Transverse colon (tissue), 4 donors: ENCODE measurements around the gene DZIP1L.

Experiments used
- EP300 ChIP-seq: sonication (generic); formaldehyde crosslinking; IDR thresholded peaks from one replicate; pipeline ENCODE4 v1.6.1; 2017; ENCODE audit warnings: antibody characterized with exemption, low read depth
- POLR2A ChIP-seq: fragments of 450-650 bp; IDR thresholded peaks from one replicate; pipeline ENCODE4 v1.6.1; 2016; ENCODE audit warnings: antibody characterized with exemption, mild to moderate bottlenecking, moderate library complexity
- POLR2AphosphoS5 ChIP-seq, 3 donors: sonication (generic); formaldehyde crosslinking; IDR thresholded peaks; one replicate each; pipeline ENCODE4 v1.6.1; 2016; ENCODE audit warnings: antibody characterized with exemption in 3 of 3
- TF ChIP-seq, protein P1 (sequence below), 5 experiments: fragments of 200-600 bp in 3 of 5; fragments of 450-650 bp in 2 of 5; sonication (generic) in 3 of 5; IDR thresholded peaks; 1 replicate in 2 of 5; 2 replicates in 3 of 5; pipeline ENCODE4 v1.5.1; 2016 to 2017; ENCODE audit warnings: antibody characterized with exemption in 5 of 5, inconsistent platforms in 3 of 5, mild to moderate bottlenecking in 2 of 5, moderate library complexity in 1 of 5

DNA sequence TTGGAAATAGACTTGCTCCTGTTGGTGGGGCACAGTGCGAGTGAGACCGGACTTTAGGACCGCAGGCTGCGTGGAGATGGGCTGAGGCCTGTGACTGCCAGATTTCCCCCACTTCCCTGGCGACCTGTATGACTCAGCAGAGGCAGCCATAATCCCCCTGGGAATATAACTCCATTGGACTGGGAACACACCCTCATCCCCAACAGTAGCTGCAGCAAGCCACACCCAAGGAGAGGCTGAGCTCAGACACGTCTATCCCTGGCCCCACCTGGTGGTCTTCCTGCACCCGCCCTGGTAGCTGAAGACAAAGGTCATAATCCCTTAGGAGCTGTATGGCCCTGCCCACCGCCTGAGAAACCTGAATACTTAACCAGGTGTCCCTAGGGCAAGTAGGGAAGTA, 42.6 kb downstream of the DZIP1L start:
- no peak for TF ChIP-seq POLR2A
- TF ChIP-seq, protein P1, sequence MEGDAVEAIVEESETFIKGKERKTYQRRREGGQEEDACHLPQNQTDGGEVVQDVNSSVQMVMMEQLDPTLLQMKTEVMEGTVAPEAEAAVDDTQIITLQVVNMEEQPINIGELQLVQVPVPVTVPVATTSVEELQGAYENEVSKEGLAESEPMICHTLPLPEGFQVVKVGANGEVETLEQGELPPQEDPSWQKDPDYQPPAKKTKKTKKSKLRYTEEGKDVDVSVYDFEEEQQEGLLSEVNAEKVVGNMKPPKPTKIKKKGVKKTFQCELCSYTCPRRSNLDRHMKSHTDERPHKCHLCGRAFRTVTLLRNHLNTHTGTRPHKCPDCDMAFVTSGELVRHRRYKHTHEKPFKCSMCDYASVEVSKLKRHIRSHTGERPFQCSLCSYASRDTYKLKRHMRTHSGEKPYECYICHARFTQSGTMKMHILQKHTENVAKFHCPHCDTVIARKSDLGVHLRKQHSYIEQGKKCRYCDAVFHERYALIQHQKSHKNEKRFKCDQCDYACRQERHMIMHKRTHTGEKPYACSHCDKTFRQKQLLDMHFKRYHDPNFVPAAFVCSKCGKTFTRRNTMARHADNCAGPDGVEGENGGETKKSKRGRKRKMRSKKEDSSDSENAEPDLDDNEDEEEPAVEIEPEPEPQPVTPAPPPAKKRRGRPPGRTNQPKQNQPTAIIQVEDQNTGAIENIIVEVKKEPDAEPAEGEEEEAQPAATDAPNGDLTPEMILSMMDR (IDR thresholded peaks at IDR 0.05) = no peak
- TF ChIP-seq POLR2AphosphoS5 (IDR thresholded peaks at IDR 0.05) = no peak
- no peak for TF ChIP-seq EP300
